Mesenchymal stem cell (in vitro differentiated cells and primary cell): ENCODE data around the gene SLC25A30.
"Not testable (repeated sequence)": the region's sequence is repeated elsewhere in the genome, so short reads cannot be mapped to it uniquely, and the experiment has no call there.

Source experiments
- DNase-seq: peaks from one replicate; pipeline ENCODE4 v3.0.0-alpha.2; 2013
- H2AFZ ChIP-seq: one replicate; pipeline ENCODE4 v1.6.1; 2013; ENCODE audit warnings: low read depth, mild to moderate bottlenecking, control low read depth, inconsistent platforms, low read length, moderate library complexity
- H2AK5ac ChIP-seq: 2 replicates; pipeline ENCODE4 v1.6.1; 2013; ENCODE audit warnings: low read length, moderate library complexity, mild to moderate bottlenecking, inconsistent platforms; ENCODE audit not compliant: severe bottlenecking
- H2BK120ac ChIP-seq: one replicate; pipeline ENCODE4 v1.6.1; 2013; ENCODE audit warnings: low read depth, mild to moderate bottlenecking, inconsistent platforms, low read length, moderate library complexity
- H2BK12ac ChIP-seq, 2 experiments: one replicate each; pipeline ENCODE4 v1.6.1; 2013; ENCODE audit warnings: inconsistent platforms in 2 of 2, low read length in 2 of 2, mild to moderate bottlenecking in 2 of 2, moderate library complexity in 2 of 2, control low read depth in 1 of 2
- H2BK15ac ChIP-seq: one replicate; pipeline ENCODE4 v1.6.1; 2013; ENCODE audit warnings: mild to moderate bottlenecking, low read depth, inconsistent platforms; ENCODE audit not compliant: poor library complexity, severe bottlenecking
- H2BK5ac ChIP-seq: 2 replicates; pipeline ENCODE4 v1.6.1; 2013; ENCODE audit warnings: low read depth, mild to moderate bottlenecking, low read length, control low read depth, inconsistent platforms; ENCODE audit not compliant: poor library complexity, severe bottlenecking
- H3K14ac ChIP-seq, 2 experiments: one replicate each; pipeline ENCODE4 v1.6.1; 2013; ENCODE audit warnings: inconsistent platforms in 2 of 2, low read length in 2 of 2, control low read depth in 1 of 2, mild to moderate bottlenecking in 1 of 2, moderate library complexity in 1 of 2
- H3K18ac ChIP-seq, 2 experiments: one replicate each; pipeline ENCODE4 v1.6.1; 2013; ENCODE audit warnings: inconsistent platforms in 2 of 2, low read length in 2 of 2, control low read depth in 1 of 2, low read depth in 1 of 2, mild to moderate bottlenecking in 1 of 2
- H3K23ac ChIP-seq, 2 experiments: one replicate each; pipeline ENCODE4 v1.6.1; 2013; ENCODE audit warnings: inconsistent platforms in 2 of 2, low read length in 2 of 2, mild to moderate bottlenecking in 2 of 2, moderate library complexity in 2 of 2, control low read depth in 1 of 2
- H3K27ac ChIP-seq: 2 replicates; pipeline ENCODE4 v1.5.1; 2013; ENCODE audit warnings: mild to moderate bottlenecking, moderate library complexity, low read length, control low read depth, inconsistent platforms; ENCODE audit not compliant: poor library complexity, severe bottlenecking
- H3K27me3 ChIP-seq, 2 experiments: 2 replicates each; pipeline versions ENCODE4 v1.6.1 to v1.7.0; 2013; ENCODE audit warnings: low read length in 2 of 2, mild to moderate bottlenecking in 2 of 2, moderate library complexity in 2 of 2, control low read depth in 1 of 2, inconsistent platforms in 1 of 2; ENCODE audit not compliant: control insufficient read depth in 1 of 2, insufficient read depth in 1 of 2
- H3K36me3 ChIP-seq, 2 experiments: 2 replicates each; pipeline versions ENCODE4 v1.6.1 to v1.7.0; 2013; ENCODE audit warnings: low read length in 2 of 2, control low read depth in 1 of 2, inconsistent platforms in 1 of 2, low read depth in 1 of 2, mild to moderate bottlenecking in 1 of 2; ENCODE audit not compliant: insufficient read depth in 2 of 2, control insufficient read depth in 1 of 2
- H3K4ac ChIP-seq, 2 experiments: one replicate each; pipeline ENCODE4 v1.6.1; 2013; ENCODE audit warnings: inconsistent platforms in 2 of 2, low read length in 2 of 2, mild to moderate bottlenecking in 2 of 2, moderate library complexity in 2 of 2, control low read depth in 1 of 2, low read depth in 1 of 2
- H3K4me1 ChIP-seq: 2 replicates; pipeline ENCODE4 v1.6.1; 2013; ENCODE audit warnings: low read depth, low read length, control low read depth; ENCODE audit not compliant: control insufficient read depth, insufficient read depth
- H3K4me2 ChIP-seq: 2 replicates; pipeline ENCODE4 v1.6.1; 2013; ENCODE audit warnings: low read length, mild to moderate bottlenecking, inconsistent platforms; ENCODE audit not compliant: poor library complexity, severe bottlenecking
- H3K4me3 ChIP-seq, 2 experiments: 2 replicates each; pipeline versions ENCODE4 v1.5.1 to v1.7.0; 2013; ENCODE audit warnings: low read length in 2 of 2, mild to moderate bottlenecking in 2 of 2, control low read depth in 1 of 2, low read depth in 1 of 2; ENCODE audit not compliant: insufficient read depth in 1 of 2
- H3K79me1 ChIP-seq: replicated peaks from 2 replicates; pipeline ENCODE4 v1.6.1; 2013; ENCODE audit warnings: mild to moderate bottlenecking, control low read depth, low read length, inconsistent platforms; ENCODE audit not compliant: poor library complexity, severe bottlenecking
- H3K9ac ChIP-seq: 2 replicates; pipeline ENCODE4 v1.7.0; 2013; ENCODE audit warnings: mild to moderate bottlenecking, low read length, moderate library complexity
- H3K9me3 ChIP-seq: 2 replicates; pipeline ENCODE4 v1.7.0; 2013; ENCODE audit warnings: mild to moderate bottlenecking, low read length; ENCODE audit not compliant: control insufficient read depth
- H4K8ac ChIP-seq: one replicate; pipeline ENCODE4 v1.6.1; 2013; ENCODE audit warnings: inconsistent platforms, mild to moderate bottlenecking, low read length, moderate library complexity
- H4K91ac ChIP-seq: one replicate; pipeline ENCODE4 v1.6.1; 2013; ENCODE audit warnings: mild to moderate bottlenecking, low read length, inconsistent platforms
- WGBS: methylation state at CpG from one replicate; pipeline ENCODE4 v1.1.7; 2013; ENCODE audit warnings: mixed read lengths; 5-methylcytosine and 5-hydroxymethylcytosine counted together

SLC25A30 gene

DNA sequence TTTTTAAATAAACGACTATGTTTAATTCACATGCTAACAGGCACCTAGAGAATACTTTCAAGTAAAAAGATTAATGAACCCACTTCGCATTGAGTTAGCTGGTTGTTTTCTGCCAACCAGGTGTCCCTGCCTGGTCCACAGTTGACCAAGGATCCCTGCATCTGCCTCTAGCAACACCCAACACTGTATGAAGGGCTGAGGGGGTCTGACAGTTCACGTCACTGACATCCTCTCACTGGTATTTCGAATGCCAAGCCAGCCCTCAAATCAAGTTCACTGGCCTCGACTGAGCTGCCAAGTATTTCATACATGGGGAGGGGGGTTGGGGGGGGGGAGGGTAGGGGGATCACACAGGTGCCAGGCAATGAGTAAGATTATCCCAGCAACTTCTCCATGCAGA lies 25.4 kb downstream of the SLC25A30 start:
- Histone ChIP-seq H3K27ac (no peak overlapping the region), H3K4me2 (no peak overlapping the region), H3K23ac (no peak overlapping the region), H3K36me3 (peaks cover 23 to 54% of the 10 kb centered on the region in 2 experiments), H4K91ac (no peak overlapping the region), H3K14ac (no peak overlapping the region), H3K4me3 (no peak overlapping the region), H2BK120ac (no peak overlapping the region), H3K4ac (no peak overlapping the region), H2BK5ac (no peak overlapping the region), H4K8ac (no peak overlapping the region), H3K27me3 (no peaks in the 10 kb centered on the region), H3K79me1 (peaks cover 14% of the 10 kb centered on the region), H2BK15ac (no peak overlapping the region), H2AK5ac (no peak overlapping the region), H3K9me3 (no peaks in the 10 kb centered on the region), H2AFZ (no peak overlapping the region), H2BK12ac (no peak overlapping the region), H3K18ac (no peak overlapping the region), H3K4me1 (no peaks in the 10 kb centered on the region), H3K9ac (no peak overlapping the region)
- 100% methylated on average over 2 of the region's 5 CpGs for WGBS
- DNase-seq, result no peak

GRCh38 chr13:45391926-45392325 lies 26.2 kb downstream of the SLC25A30 start:
- WGBS, result 90% methylated on average over 4 of the region's 6 CpGs
- no peak for DNase-seq
- Histone ChIP-seq H2AFZ (no peak overlapping the region), H3K79me1 (peaks cover 14% of the 10 kb centered on the region), H4K91ac (no peak overlapping the region), H4K8ac (no peak overlapping the region), H3K23ac (no peak overlapping the region), H2BK12ac (no peak overlapping the region), H2AK5ac (no peak overlapping the region), H3K4me2 (no peak overlapping the region), H3K18ac (no peak overlapping the region), H3K27ac (no peak overlapping the region), H3K4me1 (no peaks in the 10 kb centered on the region), H3K9me3 (no peaks in the 10 kb centered on the region), H3K9ac (no peak overlapping the region), H2BK120ac (no peak overlapping the region), H3K36me3 (peaks cover 28 to 60% of the 10 kb centered on the region in 2 experiments), H3K4me3 (no peak overlapping the region), H2BK15ac (no peak overlapping the region), H3K27me3 (no peaks in the 10 kb centered on the region), H2BK5ac (no peak overlapping the region), H3K14ac (no peak overlapping the region), H3K4ac (no peak overlapping the region)

DNA sequence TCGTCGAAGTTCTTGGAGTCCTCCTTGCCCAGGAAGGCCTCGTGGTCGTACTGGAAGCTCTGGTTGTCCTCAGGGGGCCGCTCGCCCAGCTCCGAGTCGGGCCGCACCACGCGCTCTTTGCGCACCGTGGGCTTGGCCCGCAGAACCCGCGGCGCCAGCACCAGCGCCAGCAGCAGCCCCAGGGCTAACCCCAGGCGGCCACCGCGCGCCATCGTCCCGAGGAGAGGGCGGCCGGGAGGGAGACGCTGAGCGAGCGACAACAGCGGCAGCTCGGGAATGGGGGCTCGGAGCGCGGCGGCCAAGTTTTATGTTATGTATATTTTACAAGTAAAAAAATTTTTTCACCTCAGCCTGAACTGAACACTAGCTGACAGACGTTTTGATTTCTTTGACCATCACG lies 27.0 kb downstream of the SLC25A30 start:
- not testable (repeated sequence) for H3K23ac ChIP-seq, H3K4me3 ChIP-seq, H2AFZ ChIP-seq, H3K27me3 ChIP-seq, H2AK5ac ChIP-seq, H2BK120ac ChIP-seq, H4K8ac ChIP-seq, H2BK12ac ChIP-seq, H3K4me1 ChIP-seq, H3K14ac ChIP-seq, H3K18ac ChIP-seq, H4K91ac ChIP-seq, H3K9ac ChIP-seq, DNase-seq, H3K4me2 ChIP-seq, H3K27ac ChIP-seq, H3K9me3 ChIP-seq, H2BK5ac ChIP-seq, H3K4ac ChIP-seq, H2BK15ac ChIP-seq
- 99% methylated on average over 15 of the region's 37 CpGs for WGBS
- Histone ChIP-seq H3K79me1 (peaks cover 14% of the 10 kb centered on the region), H3K36me3 (peaks cover 23 to 59% of the 10 kb centered on the region in 2 experiments)

- not testable (repeated sequence) for H2AFZ ChIP-seq, H3K27me3 ChIP-seq, H4K8ac ChIP-seq, H2BK120ac ChIP-seq, DNase-seq, H4K91ac ChIP-seq, H3K9me3 ChIP-seq, H3K4ac ChIP-seq, H3K9ac ChIP-seq, H3K4me2 ChIP-seq, H3K4me1 ChIP-seq, H2AK5ac ChIP-seq, H3K27ac ChIP-seq, H3K14ac ChIP-seq, H2BK15ac ChIP-seq, H2BK5ac ChIP-seq, H2BK12ac ChIP-seq, H3K23ac ChIP-seq, H3K18ac ChIP-seq, H3K4me3 ChIP-seq
- H3K79me1 ChIP-seq, result peaks cover 13% of the 10 kb centered on the region
- 96% methylated on average over 8 of the region's 9 CpGs for WGBS
- peaks cover 22 to 57% of the 10 kb centered on the region in 2 experiments for H3K36me3 ChIP-seq
These were observed 27.8 kb downstream of the SLC25A30 start for GRCh38 chr13:45390348-45390747.
